HG03025 (cell line): ENCODE measurements around the gene LRRC7.

ENCODE experiments used
- ATAC-seq: cut with Tn5 transposase; IDR thresholded peaks from one replicate; pipeline ENCODE4 v1.9.1; 2021; ENCODE audit warnings: mild to moderate bottlenecking, moderate library complexity; ENCODE audit not compliant: unreplicated experiment, low FRiP score

The LRRC7 gene

GRCh38 chr1:69567652-69568420 lies at the start of gene LRRC7:
Gene LRRC7 (plus strand): TSS chr1:69567922. CDS start chr1:69568640, 718 bp downstream.
- no peak for ATAC-seq

GRCh38 chr1:69519006-69519405 lies 48.7 kb upstream of the LRRC7 start:
- no peak for ATAC-seq

GRCh38 chr1:69520326-69520725 lies 47.4 kb upstream of the LRRC7 start:
- no peak for ATAC-seq

- ATAC-seq, result no peak
Measured at GRCh38 chr1:69523032-69523431, 44.7 kb upstream of the LRRC7 start.

GRCh38 chr1:69523461-69523860 lies 44.3 kb upstream of the LRRC7 start:
- ATAC-seq, result no peak

GRCh38 chr1:69524015-69524414 lies 43.7 kb upstream of the LRRC7 start:
- ATAC-seq, result no peak

GRCh38 chr1:69527273-69527672 lies 40.4 kb upstream of the LRRC7 start:
- ATAC-seq, result no peak

- ATAC-seq, result no peak
Measured at GRCh38 chr1:69528376-69528775, 39.3 kb upstream of the LRRC7 start.

- ATAC-seq, result no peak
Measured at GRCh38 chr1:69533343-69533742, 34.4 kb upstream of the LRRC7 start.

- ATAC-seq, result no peak
Measured at GRCh38 chr1:69534829-69535228, 32.9 kb upstream of the LRRC7 start.

GRCh38 chr1:69535490-69535889 lies 32.2 kb upstream of the LRRC7 start:
- no peak for ATAC-seq

- ATAC-seq, result no peak
Measured at GRCh38 chr1:69540052-69540451, 27.7 kb upstream of the LRRC7 start.

GRCh38 chr1:69551476-69552324 lies 16.0 kb upstream of the LRRC7 start:
- ATAC-seq, result no peak

GRCh38 chr1:69553726-69554125 lies 14.0 kb upstream of the LRRC7 start:
- no peak for ATAC-seq

- ATAC-seq, result no peak
Measured at GRCh38 chr1:69568421-69569174, 876 bp downstream of the LRRC7 start.

- ATAC-seq, result no peak
Measured at GRCh38 chr1:69569175-69569541, 1.4 kb downstream of the LRRC7 start.

GRCh38 chr1:69569576-69570328 lies 2.0 kb downstream of the LRRC7 start:
- ATAC-seq, result no peak

- ATAC-seq, result no peak
Measured at GRCh38 chr1:69570356-69570755, 2.6 kb downstream of the LRRC7 start.

GRCh38 chr1:69572921-69573320 lies 5.2 kb downstream of the LRRC7 start:
- ATAC-seq, result no peak

- no peak for ATAC-seq
Measured at GRCh38 chr1:69573911-69574310, 6.2 kb downstream of the LRRC7 start.
